Endometrium (tissue), 2 donors: Measurements from ENCODE around the gene AKAP10.
"Not testable (repeated sequence)": the region's sequence is repeated elsewhere in the genome, so short reads cannot be mapped to it uniquely, and the experiment has no call there.

Source experiments
- FAIRE-seq: peaks from 2 replicates; lab custom pipeline; 2012; peaks lifted over from hg19 to GRCh38; lab: Jason Lieb, UNC
- donor health status: control.
- donor health status: control.

AKAP10 gene

GRCh38 chr17:19915245-19915978 lies 62.2 kb downstream of the AKAP10 start:
- FAIRE-seq: no peak

- no peak for FAIRE-seq
These were observed 66.6 kb downstream of the AKAP10 start for GRCh38 chr17:19911033-19911432.

GRCh38 chr17:19909139-19909538 lies 68.5 kb downstream of the AKAP10 start:
- FAIRE-seq: no peak

- FAIRE-seq: no peak
These were observed 72.1 kb downstream of the AKAP10 start for GRCh38 chr17:19905502-19905901.

- no peak for FAIRE-seq
These were observed 72.7 kb downstream of the AKAP10 start for GRCh38 chr17:19904924-19905323.

GRCh38 chr17:19904412-19904811 lies 73.2 kb downstream of the AKAP10 start:
- FAIRE-seq: no peak

GRCh38 chr17:19900809-19901208 lies 76.8 kb downstream of the AKAP10 start:
- no peak for FAIRE-seq

GRCh38 chr17:19897903-19898302 lies 79.7 kb downstream of the AKAP10 start:
- FAIRE-seq: no peak

GRCh38 chr17:19897090-19897837 lies 80.4 kb downstream of the AKAP10 start:
- FAIRE-seq: no peak

- FAIRE-seq: no peak
These were observed 80.9 kb downstream of the AKAP10 start for GRCh38 chr17:19896679-19897078.

GRCh38 chr17:19890554-19890953 lies 87.1 kb downstream of the AKAP10 start:
- FAIRE-seq: not testable (repeated sequence)

GRCh38 chr17:19890001-19890400 lies 87.6 kb downstream of the AKAP10 start:
- not testable (repeated sequence) for FAIRE-seq

GRCh38 chr17:19886116-19886515 lies 91.5 kb downstream of the AKAP10 start:
- no peak for FAIRE-seq

GRCh38 chr17:19883537-19884215 lies 94.0 kb downstream of the AKAP10 start:
- no peak for FAIRE-seq

- no peak for FAIRE-seq
These were observed 97.2 kb downstream of the AKAP10 start for GRCh38 chr17:19880393-19880792.

- FAIRE-seq: no peak
These were observed 100.2 kb downstream of the AKAP10 start for GRCh38 chr17:19877364-19877945.

GRCh38 chr17:19876529-19877161 lies 101.0 kb downstream of the AKAP10 start:
- no peak for FAIRE-seq

GRCh38 chr17:19874256-19874655 lies 103.4 kb downstream of the AKAP10 start:
- FAIRE-seq: no peak

GRCh38 chr17:19873346-19873745 lies 104.3 kb downstream of the AKAP10 start:
- no peak for FAIRE-seq

GRCh38 chr17:19868079-19868395 lies 109.6 kb downstream of the AKAP10 start:
- no peak for FAIRE-seq

GRCh38 chr17:19867329-19868078 lies 110.1 kb downstream of the AKAP10 start, which contains the start of gene ULK2:
Gene ULK2 (minus strand): TSS chr17:19867936. CDS start chr17:19867417, 519 bp downstream.
- no peak for FAIRE-seq

- no peak for FAIRE-seq
These were observed 110.6 kb downstream of the AKAP10 start for GRCh38 chr17:19867079-19867328.
